ENCODE results near the gene EDEM3. TPM values are rescaled to one million over a fixed set of nuclear protein-coding genes. Genes with fewer than 3 reads are reported as not detected.

EDEM3 gene
- total RNA-seq, 1 experiment from 2014 or later, result 14.0 TPM

- Histone ChIP-seq H2BK12ac (ENCODE audit: insufficient read length, low read depth, low read length) (no peak overlapping the region), H3K27me3 (ENCODE audit: insufficient read depth, low read length) (no peaks in the 10 kb centered on the region), H2BK5ac (ENCODE audit: insufficient read length, low read length) (no peak overlapping the region), H2AK5ac (ENCODE audit: insufficient read length, low read length) (no peak overlapping the region), H3K4me1 (ENCODE audit: insufficient read depth, low read length) (no peaks in the 10 kb centered on the region), H3K9ac (ENCODE audit: extremely low read depth, insufficient read length, low read length) (no peak overlapping the region), H4K5ac (ENCODE audit: insufficient read length, low read depth, low read length) (no peak overlapping the region), H4K8ac (replicated peaks; ENCODE audit: insufficient read length, low read depth, low read length) (no peak overlapping the region), H3T11ph (ENCODE audit: low read length) (no peak overlapping the region), H3K79me2 (ENCODE audit: insufficient read depth, low read length) (no peaks in the 10 kb centered on the region), H3K23ac (ENCODE audit: insufficient read length, low read depth, low read length) (no peak overlapping the region), H3K14ac (ENCODE audit: insufficient read depth, low read length) (no peak overlapping the region), H3K9me3 (ENCODE audit: control insufficient read depth, low read depth, low read length) (no peaks in the 10 kb centered on the region), H3K18ac (ENCODE audit: insufficient read length, low read depth, low read length) (no peak overlapping the region), H2BK120ac (ENCODE audit: low read depth, low read length, poor library complexity, severe bottlenecking) (no peak overlapping the region), H3K4me2 (ENCODE audit: insufficient read depth, insufficient read length, low read length) (no peak overlapping the region), H2BK15ac (ENCODE audit: low read depth, low read length) (no peak overlapping the region), H3K56ac (ENCODE audit: insufficient read length, low read depth, low read length) (no peak overlapping the region), H3K4ac (ENCODE audit: low read depth, low read length) (no peak overlapping the region), H4K91ac (ENCODE audit: insufficient read length, low read depth, low read length) (no peak overlapping the region), H2BK20ac (ENCODE audit: low read depth, low read length, poor library complexity, severe bottlenecking) (no peak overlapping the region), H3K23me2 (ENCODE audit: insufficient read length, low read depth, low read length, poor library complexity, severe bottlenecking) (no peaks in the 10 kb centered on the region), H3K27ac (ENCODE audit: insufficient read length, low read depth, low read length) (no peak overlapping the region), H3K79me1 (ENCODE audit: insufficient read depth, low read depth, low read length, poor library complexity, severe bottlenecking) (no peaks in the 10 kb centered on the region), H2AFZ (ENCODE audit: low read length) (no peak overlapping the region), H4K20me1 (ENCODE audit: control insufficient read depth, insufficient read depth, insufficient read length) (no peaks in the 10 kb centered on the region)
- peaks cover 0 to 6% (median 0%) of the 10 kb centered on the region in 3 experiments; a peak in 3 of 7 replicates for H3K36me3 Mint-ChIP-seq (ENCODE audit: insufficient read depth in 1 of 3, low read depth in 3 of 3)
- no peaks in the 10 kb centered on the region for H3K9me3 Mint-ChIP-seq
- H3K4me3 Mint-ChIP-seq, result no peak overlapping the region
- H3K27ac Mint-ChIP-seq, result 0 out of 7 replicates have a peak overlapping the region, but pooled peaks of 1 of the 3 experiments have one; percentile 27
- peaks cover 0 to 6% of the 10 kb centered on the region in 2 experiments; a peak in 2 of 4 replicates for H3K4me1 Mint-ChIP-seq
- DNase-seq, result no peak
- no peaks in the 10 kb centered on the region for H3K27me3 Mint-ChIP-seq (ENCODE audit: low read depth)
- no CpG with 5 or more reads among the region's 6 CpGs for WGBS (ENCODE audit: extremely low coverage, insufficient read length, low lambda C conversion rate)
- no peak for TF ChIP-seq CTCF (conservative IDR thresholded peaks at IDR 0.05)
Observed at GRCh38 chr1:184802354-184803179, 47.9 kb upstream of the EDEM3 start.
